Omental fat pad (tissue), 4 donors: ENCODE data around the gene TMEM134. TPM values are rescaled to one million over a fixed set of nuclear protein-coding genes. Genes with fewer than 3 reads are reported as not detected.
"Not testable (repeated sequence)": the region's sequence is repeated elsewhere in the genome, so short reads cannot be mapped to it uniquely, and the experiment has no call there.

ENCODE experiments used
- ATAC-seq: fragments of 150-250 bp; one replicate; pipeline ENCODE4 v1.9.1; 2016; ENCODE audit warnings: mild to moderate bottlenecking, moderate library complexity; ENCODE audit not compliant: low FRiP score
- DNase-seq: peaks from one replicate; pipeline ENCODE4 v3.0.0-alpha.2; 2019; ENCODE audit warnings: low spot score
- total RNA-seq, 4 donors: library from RNA; depleted of rRNA; stranded (reverse); fragments of >200 nt; gene quantifications; one replicate each; pipeline ENCODE4 v1.1.0, GENCODE V29; 2016
- TF ChIP-seq, protein P1 (sequence below), 3 donors: fragments of 450-650 bp; IDR thresholded peaks; one replicate each; pipeline ENCODE4 v1.5.1; 2016 to 2017; ENCODE audit warnings: antibody characterized with exemption in 3 of 3, mild to moderate bottlenecking in 3 of 3, moderate library complexity in 2 of 3

The TMEM134 gene, protein sequence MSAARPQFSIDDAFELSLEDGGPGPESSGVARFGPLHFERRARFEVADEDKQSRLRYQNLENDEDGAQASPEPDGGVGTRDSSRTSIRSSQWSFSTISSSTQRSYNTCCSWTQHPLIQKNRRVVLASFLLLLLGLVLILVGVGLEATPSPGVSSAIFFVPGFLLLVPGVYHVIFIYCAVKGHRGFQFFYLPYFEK
- 10 to 100 TPM; 33.6 to 56.6 (median 44.0) TPM for total RNA-seq

DNA sequence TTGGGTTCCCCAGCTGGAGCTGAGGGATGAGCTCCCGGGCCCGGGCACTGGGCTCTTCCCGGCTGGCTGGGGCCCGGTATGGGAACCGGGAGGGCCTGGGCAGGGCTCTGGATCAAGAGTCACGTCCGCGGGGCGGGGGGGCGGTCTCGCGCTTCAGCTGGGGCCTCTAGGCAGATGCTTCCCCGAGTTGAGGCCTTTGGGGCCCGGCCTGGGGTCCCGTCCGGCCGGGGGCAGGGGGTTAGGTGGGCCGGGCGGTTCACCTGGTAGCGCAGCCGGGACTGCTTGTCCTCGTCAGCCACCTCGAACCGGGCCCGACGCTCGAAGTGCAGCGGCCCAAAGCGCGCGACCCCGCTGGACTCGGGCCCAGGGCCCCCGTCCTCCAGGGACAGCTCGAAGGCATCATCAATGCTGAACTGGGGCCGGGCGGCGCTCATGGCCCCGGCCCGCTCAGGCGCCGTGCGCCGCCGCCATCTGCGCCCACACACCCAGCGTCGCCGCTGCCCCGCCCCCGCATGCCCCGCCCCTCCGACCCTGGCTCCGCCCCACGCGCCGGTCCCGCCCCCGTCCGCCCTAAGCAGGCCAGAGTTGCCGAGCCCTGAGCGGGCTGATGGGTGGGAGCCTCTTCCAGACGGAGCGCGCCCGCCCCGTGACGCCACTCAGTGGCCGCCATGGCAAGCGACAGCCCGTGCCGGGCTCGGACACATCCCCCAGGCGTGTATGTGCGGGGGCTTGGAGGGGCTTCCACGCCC, at the start of gene TMEM134:
Gene TMEM134 (minus strand): TSS at position 493 of the 749 bp plus-strand sequence. CDS start 59 bp downstream, at position 434.
- ATAC-seq (peak; percentile 84), DNase-seq (peak; percentile 66)
- TF ChIP-seq, protein P1, sequence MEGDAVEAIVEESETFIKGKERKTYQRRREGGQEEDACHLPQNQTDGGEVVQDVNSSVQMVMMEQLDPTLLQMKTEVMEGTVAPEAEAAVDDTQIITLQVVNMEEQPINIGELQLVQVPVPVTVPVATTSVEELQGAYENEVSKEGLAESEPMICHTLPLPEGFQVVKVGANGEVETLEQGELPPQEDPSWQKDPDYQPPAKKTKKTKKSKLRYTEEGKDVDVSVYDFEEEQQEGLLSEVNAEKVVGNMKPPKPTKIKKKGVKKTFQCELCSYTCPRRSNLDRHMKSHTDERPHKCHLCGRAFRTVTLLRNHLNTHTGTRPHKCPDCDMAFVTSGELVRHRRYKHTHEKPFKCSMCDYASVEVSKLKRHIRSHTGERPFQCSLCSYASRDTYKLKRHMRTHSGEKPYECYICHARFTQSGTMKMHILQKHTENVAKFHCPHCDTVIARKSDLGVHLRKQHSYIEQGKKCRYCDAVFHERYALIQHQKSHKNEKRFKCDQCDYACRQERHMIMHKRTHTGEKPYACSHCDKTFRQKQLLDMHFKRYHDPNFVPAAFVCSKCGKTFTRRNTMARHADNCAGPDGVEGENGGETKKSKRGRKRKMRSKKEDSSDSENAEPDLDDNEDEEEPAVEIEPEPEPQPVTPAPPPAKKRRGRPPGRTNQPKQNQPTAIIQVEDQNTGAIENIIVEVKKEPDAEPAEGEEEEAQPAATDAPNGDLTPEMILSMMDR (IDR thresholded peaks at IDR 0.05), result no peak

DNA sequence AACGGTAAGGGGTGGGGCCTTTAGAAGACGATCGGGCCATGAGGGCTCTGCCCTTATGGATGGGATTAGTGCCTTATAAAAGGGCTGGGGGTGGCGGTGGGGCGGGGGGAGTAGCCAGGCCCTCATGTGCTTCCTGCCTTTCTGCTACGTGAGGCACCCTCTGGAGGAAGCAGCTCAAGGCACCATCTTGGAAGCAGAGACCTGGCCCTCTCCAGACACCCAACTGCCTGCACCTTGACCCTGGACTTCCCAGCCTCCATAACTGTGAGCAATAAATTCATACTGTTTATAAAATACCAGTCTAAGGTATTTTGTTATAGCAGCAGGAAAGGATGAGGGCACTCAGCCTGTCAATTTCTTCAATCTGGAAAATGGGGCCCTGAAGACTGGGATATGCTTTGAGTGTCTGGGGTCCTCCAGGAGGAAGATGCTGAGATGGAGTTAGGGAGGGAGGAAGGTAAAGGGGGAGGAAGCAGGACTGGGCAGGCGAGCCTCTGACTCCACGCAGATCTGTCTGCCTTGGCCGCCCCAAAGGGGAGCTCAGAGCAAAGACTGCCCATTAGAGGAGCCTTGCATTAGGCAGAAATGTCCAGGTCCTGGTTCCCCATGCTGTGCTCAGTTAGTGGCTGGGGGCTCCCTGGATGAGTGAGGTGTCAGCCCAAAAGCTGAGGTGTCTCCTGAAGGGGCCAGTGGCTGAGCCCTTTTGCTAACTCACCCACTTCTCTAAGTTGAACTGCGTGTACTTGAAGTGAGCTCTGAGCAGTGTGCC, 48.9 kb upstream of the TMEM134 start:
- ATAC-seq (no peak), DNase-seq (no peak)
- TF ChIP-seq, protein P1 (IDR thresholded peaks at IDR 0.05), result no peak

DNA sequence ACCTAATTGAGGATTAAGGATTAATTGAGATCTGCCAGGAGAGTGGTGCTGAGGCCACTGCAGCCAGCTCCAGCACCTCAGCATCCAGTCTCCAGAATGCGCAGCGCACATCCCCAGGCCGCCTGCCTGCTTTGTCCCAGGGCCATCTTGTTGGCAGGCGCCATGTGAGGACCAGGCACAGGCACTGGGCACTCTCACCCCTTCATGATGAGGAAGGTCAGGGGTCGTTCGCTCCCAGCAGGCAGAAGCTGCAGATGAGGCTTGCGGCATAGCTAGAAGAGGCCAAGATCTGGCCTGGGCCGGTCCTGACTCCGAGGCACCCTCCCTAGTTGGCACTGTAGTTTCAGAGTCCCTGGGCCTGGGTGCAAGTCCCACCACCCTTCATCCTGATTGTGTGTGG, 47.8 kb upstream of the TMEM134 start:
- TF ChIP-seq, protein P1 (IDR thresholded peaks at IDR 0.05), result no peak
- ATAC-seq (no peak), DNase-seq (no peak)

DNA sequence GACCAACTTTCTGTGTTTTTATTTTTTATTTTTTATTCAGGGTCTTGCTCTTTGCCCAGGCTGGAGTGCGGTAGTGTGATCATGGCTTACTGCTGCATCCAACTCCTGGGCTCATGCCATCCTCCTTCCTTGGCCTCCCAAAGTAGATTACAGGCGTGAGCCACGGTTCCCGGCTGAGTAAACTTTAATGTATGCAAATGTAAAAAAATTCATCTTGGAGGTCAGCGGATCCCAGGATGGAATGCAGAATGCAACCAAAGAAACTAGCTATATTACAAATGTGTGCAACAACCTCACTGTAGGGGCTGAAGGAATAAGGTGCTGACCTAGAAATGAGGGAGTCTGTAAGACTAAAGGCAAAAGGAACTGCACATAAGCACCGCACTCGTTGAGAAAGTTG, 45.1 kb upstream of the TMEM134 start:
- DNase-seq (no peak), ATAC-seq (no peak)
- TF ChIP-seq, protein P1 (IDR thresholded peaks at IDR 0.05), result no peak

DNA sequence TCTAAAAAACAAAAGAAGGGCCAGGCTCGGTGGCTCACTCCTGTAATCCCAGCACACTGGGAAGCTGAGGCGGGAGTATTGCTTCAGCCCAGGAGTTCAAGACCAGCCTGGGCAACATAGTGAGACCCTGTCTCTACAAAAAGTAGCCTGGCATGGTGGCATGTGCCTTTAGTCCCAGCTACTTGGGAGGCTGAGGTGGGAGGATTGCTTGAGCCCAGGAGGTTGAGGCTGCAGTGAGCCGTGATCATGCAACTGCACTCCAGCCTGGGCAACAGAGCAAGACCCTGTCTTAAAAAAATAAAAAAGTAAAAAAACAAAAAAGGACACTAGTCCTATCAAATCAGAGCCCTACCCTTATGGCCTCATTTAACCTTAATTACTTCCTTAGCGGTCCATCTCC, 42.5 kb upstream of the TMEM134 start:
- ATAC-seq, DNase-seq: not testable (repeated sequence)

DNA sequence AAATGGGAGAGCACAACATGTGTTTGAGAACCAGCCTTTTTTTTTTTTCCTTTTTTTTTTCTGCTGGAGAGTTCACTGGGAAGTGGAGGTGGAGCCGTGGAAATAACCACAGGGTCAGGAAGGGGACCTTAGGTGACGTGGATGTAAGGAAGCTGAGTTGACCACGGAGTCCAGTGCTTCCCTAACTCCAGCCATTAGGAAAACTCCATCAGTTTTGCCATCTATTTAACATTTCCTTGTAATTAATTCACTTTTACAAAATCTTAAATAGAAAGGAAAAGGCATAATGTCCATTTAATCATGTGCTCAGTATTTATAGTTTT, 40.9 kb upstream of the TMEM134 start:
- ATAC-seq (no peak), DNase-seq (no peak)
- TF ChIP-seq, protein P1 (IDR thresholded peaks at IDR 0.05), result no peak

DNA sequence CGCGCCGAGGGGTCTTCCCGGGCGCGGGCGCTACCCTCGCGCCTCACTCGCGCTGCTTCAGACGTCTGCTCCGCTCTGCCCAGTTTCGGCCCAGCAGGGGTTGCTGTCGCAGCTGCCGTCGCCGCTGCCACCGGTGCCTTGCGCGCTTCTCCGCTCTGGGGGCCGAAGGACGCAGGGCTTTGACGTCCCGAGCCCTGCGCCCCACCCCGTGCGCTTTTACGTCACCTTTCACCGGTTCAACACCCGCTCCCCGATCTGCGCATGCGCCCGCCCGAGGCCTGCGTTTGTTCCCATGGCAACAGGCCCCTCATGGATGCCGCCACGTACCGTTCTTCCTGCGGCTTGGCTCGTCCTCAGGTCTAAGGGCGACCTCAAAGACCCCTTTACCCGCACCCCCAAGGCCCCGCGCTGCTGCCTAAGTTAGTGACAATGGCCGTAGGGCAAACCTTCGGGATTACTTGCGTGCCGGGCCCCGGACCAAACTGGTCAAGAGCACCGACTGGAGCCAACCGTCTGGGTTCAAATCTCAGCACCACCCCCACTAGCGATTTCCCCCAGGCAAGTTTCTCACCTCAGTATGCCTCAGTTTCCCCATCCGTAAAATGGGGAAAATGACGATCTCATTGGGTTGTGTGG, 39.6 kb upstream of the TMEM134 start:
- TF ChIP-seq, protein P1 (IDR thresholded peaks at IDR 0.05), result no peak
- ATAC-seq, result peak; percentile 49

More for the DNA sequence above, 39.6 kb upstream of the TMEM134 start:
- peak; percentile 99 for DNase-seq
